Naive thymus-derived CD4-positive, alpha-beta T cell (primary cell): ENCODE data around the gene ANXA2. TPM values are rescaled to one million over a fixed set of nuclear protein-coding genes. Genes with fewer than 3 reads are reported as not detected.

Experiments used
- ATAC-seq: fragments of 150-1000 bp; cut with Tn5 transposase; 2 replicates; pipeline ENCODE4 v1.10.0; 2021; ENCODE audit warnings: mild to moderate bottlenecking, moderate library complexity
- CTCF ChIA-PET: fragments of 350-600 bp; sonication (Branson Sonifier 250); formaldehyde crosslinking; loops from one replicate; lab custom pipeline; 2021; ENCODE audit warnings: antibody characterized with exemption; lab: Charles Lee
- POLR2A ChIA-PET: fragments of 350-600 bp; sonication (Branson Sonifier 250); formaldehyde crosslinking; loops from one replicate; lab custom pipeline; 2021; ENCODE audit warnings: antibody characterized with exemption, inconsistent platforms; lab: Charles Lee
- DNase-seq, 9 donors: peaks; one replicate each; pipeline versions ENCODE4 v3.0.0 to v3.0.0-alpha.2; 2020 to 2022; ENCODE audit warnings: mixed read lengths in 1 of 9
- H3K27ac ChIP-seq: one replicate; pipeline ENCODE4 v1.7.0; 2013; ENCODE audit warnings: mild to moderate bottlenecking, low read depth, low read length, moderate library complexity
- H3K27me3 ChIP-seq, 2 donors: one replicate each; pipeline ENCODE4 v1.7.0; 2013; ENCODE audit warnings: low read length in 2 of 2, mild to moderate bottlenecking in 2 of 2, moderate library complexity in 2 of 2; ENCODE audit not compliant: control insufficient read depth in 2 of 2, insufficient read depth in 2 of 2
- H3K36me3 ChIP-seq, 3 experiments: 1 replicate in 2 of 3; 2 replicates in 1 of 3; pipeline ENCODE4 v1.7.0; 2013; ENCODE audit warnings: low read length in 3 of 3, mild to moderate bottlenecking in 3 of 3, moderate library complexity in 1 of 3; ENCODE audit not compliant: insufficient read depth in 3 of 3, control insufficient read depth in 2 of 3
- H3K4me1 ChIP-seq, 2 donors: one replicate each; pipeline ENCODE4 v1.7.0; 2013; ENCODE audit warnings: low read length in 2 of 2, mild to moderate bottlenecking in 2 of 2, moderate library complexity in 1 of 2; ENCODE audit not compliant: control insufficient read depth in 2 of 2, insufficient read depth in 2 of 2
- H3K4me3 ChIP-seq: 2 replicates; pipeline ENCODE4 v1.7.0; 2013; ENCODE audit warnings: mild to moderate bottlenecking, low read length
- H3K9me3 ChIP-seq, 3 experiments: 1 replicate in 2 of 3; 2 replicates in 1 of 3; pipeline ENCODE4 v1.7.0; 2013; ENCODE audit warnings: low read length in 3 of 3; ENCODE audit not compliant: control insufficient read depth in 2 of 3
- H3K27ac Mint-ChIP-seq, 9 donors: one replicate each; pipeline ENCODE4 v1.8.0; 2020 to 2022; ENCODE audit warnings: mixed read lengths in 9 of 9, mild to moderate bottlenecking in 8 of 9, moderate library complexity in 5 of 9, inconsistent platforms in 2 of 9
- H3K27me3 Mint-ChIP-seq, 5 donors: one replicate each; pipeline ENCODE4 v1.8.0; 2021 to 2022; ENCODE audit warnings: mixed read lengths in 5 of 5, mild to moderate bottlenecking in 1 of 5
- H3K36me3 Mint-ChIP-seq, 5 donors: one replicate each; pipeline ENCODE4 v1.8.0; 2020 to 2022; ENCODE audit warnings: mixed read lengths in 5 of 5, mild to moderate bottlenecking in 3 of 5, inconsistent platforms in 1 of 5
- H3K4me1 Mint-ChIP-seq, 7 donors: one replicate each; pipeline ENCODE4 v1.8.0; 2020 to 2022; ENCODE audit warnings: mixed read lengths in 7 of 7, mild to moderate bottlenecking in 3 of 7, inconsistent platforms in 1 of 7
- H3K4me3 Mint-ChIP-seq, 10 donors: one replicate each; pipeline ENCODE4 v1.8.0; 2020 to 2022; ENCODE audit warnings: mild to moderate bottlenecking in 10 of 10, mixed read lengths in 10 of 10, moderate library complexity in 6 of 10, inconsistent platforms in 2 of 10
- H3K9me3 Mint-ChIP-seq, 11 donors: one replicate each; pipeline ENCODE4 v1.8.0; 2020 to 2022; ENCODE audit warnings: mixed read lengths in 11 of 11, mild to moderate bottlenecking in 4 of 11, inconsistent platforms in 1 of 11, moderate library complexity in 1 of 11
- intact Hi-C, 2 donors: fragments of 100-400 bp; cut with micrococcal nuclease; formaldehyde crosslinking; loops; one replicate each; pipeline ENCODE4 v1.15.1; 2023
- polyA plus RNA-seq, 2 donors: library from polyadenylated mRNA; unstranded; fragments of 300-500 nt; fragmentation: Illumina TruSeq; gene quantifications; one replicate each; pipeline ENCODE4 v1.2.3, GENCODE V29; 2021
- total RNA-seq, 6 experiments: library from RNA in 5 of 6; stranded (reverse) in 5 of 6; gene quantifications; 1 replicate in 5 of 6; 2 replicates in 1 of 6; pipeline ENCODE4 v1.2.3 and lab custom pipeline; 2021 to 2026

The ANXA2 gene
- total and polyA plus RNA-seq, 7 experiments from 2014 or later: 25.5 to 377 (median 36.6) TPM

GRCh38 chr15:60428935-60429334, 31.1 kb upstream of the ANXA2 start:
- no peaks in the 10 kb centered on the region for H3K4me1 ChIP-seq
- H3K27me3 Mint-ChIP-seq: no peaks in the 10 kb centered on the region
- CTCF ChIA-PET: no interaction called here

GRCh38 chr15:60426870-60427508, 29.2 kb upstream of the ANXA2 start:
- ATAC-seq (no peak), DNase-seq (no peak)
- intact Hi-C loops: no loop called here
- Mint-ChIP-seq H3K36me3 (peaks cover 8 to 38% (median 15%) of the 10 kb centered on the region in 5 donors), H3K4me3 (no peak overlapping the region), H3K27me3 (no peaks in the 10 kb centered on the region), H3K9me3 (no peaks in the 10 kb centered on the region), H3K27ac (peak overlapping the region in 1 of 9 donors; percentile 20), H3K4me1 (peaks cover 0 to 18% (median 3%) of the 10 kb centered on the region in 7 donors)
- ChIA-PET POLR2A (no interaction called here), CTCF (no interaction called here)
- Histone ChIP-seq H3K4me1 (no peaks in the 10 kb centered on the region), H3K4me3 (no peak overlapping the region), H3K36me3 (peaks cover 0 to 24% (median 17%) of the 10 kb centered on the region in 3 experiments), H3K27ac (no peak overlapping the region), H3K9me3 (no peaks in the 10 kb centered on the region), H3K27me3 (no peaks in the 10 kb centered on the region)

More at GRCh38 chr15:60428935-60429334, 31.1 kb upstream of the ANXA2 start:
- Histone ChIP-seq H3K9me3 (no peaks in the 10 kb centered on the region), H3K36me3 (peaks cover 0 to 28% (median 17%) of the 10 kb centered on the region in 3 experiments), H3K27ac (no peak overlapping the region), H3K27me3 (no peaks in the 10 kb centered on the region), H3K4me3 (no peak overlapping the region)
- intact Hi-C loops: no loop called here
- Mint-ChIP-seq H3K27ac (no peak overlapping the region), H3K4me1 (peaks cover 0 to 11% (median under 1%) of the 10 kb centered on the region in 7 donors), H3K4me3 (no peak overlapping the region), H3K9me3 (no peaks in the 10 kb centered on the region), H3K36me3 (peaks cover 8 to 32% (median 15%) of the 10 kb centered on the region in 5 donors)
- ATAC-seq: no peak
- POLR2A ChIA-PET: no interaction called here
- no peak for DNase-seq

GRCh38 chr15:60425461-60425860, 27.7 kb upstream of the ANXA2 start:
- Histone ChIP-seq H3K9me3 (no peaks in the 10 kb centered on the region), H3K27me3 (no peaks in the 10 kb centered on the region), H3K4me3 (no peak overlapping the region), H3K4me1 (no peaks in the 10 kb centered on the region), H3K27ac (no peak overlapping the region), H3K36me3 (peaks cover 0 to 14% (median 11%) of the 10 kb centered on the region in 3 experiments)
- ChIA-PET CTCF (interaction anchor here (0.7 kb wide), 1 partner anchor 344 kb away, joined by 3 read pairs; no protein-coding TSS in a partner anchor), POLR2A (no interaction called here)
- H3K4me3 Mint-ChIP-seq: no peak overlapping the region
- peak overlapping the region in 2 of 9 donors; percentile 37 to 48 for H3K27ac Mint-ChIP-seq
- no peaks in the 10 kb centered on the region for H3K27me3 Mint-ChIP-seq
- ATAC-seq (no peak), DNase-seq (no peak)
- H3K4me1 Mint-ChIP-seq: peaks cover 0 to 18% (median 3%) of the 10 kb centered on the region in 7 donors
- no peaks in the 10 kb centered on the region for H3K9me3 Mint-ChIP-seq
- intact Hi-C loops: no loop called here
- peaks cover 4 to 32% (median 13%) of the 10 kb centered on the region in 5 donors for H3K36me3 Mint-ChIP-seq

GRCh38 chr15:60424006-60424405, 26.2 kb upstream of the ANXA2 start:
- Mint-ChIP-seq H3K27me3 (no peaks in the 10 kb centered on the region), H3K4me3 (no peak overlapping the region), H3K27ac (peak overlapping the region in 6 of 9 donors; percentile 15 to 72 (median 31)), H3K9me3 (no peaks in the 10 kb centered on the region), H3K36me3 (peaks cover 0 to 32% (median 14%) of the 10 kb centered on the region in 5 donors), H3K4me1 (peaks cover 0 to 16% (median 3%) of the 10 kb centered on the region in 7 donors)
- ATAC-seq: no peak
- Histone ChIP-seq H3K27ac (no peak overlapping the region), H3K9me3 (no peaks in the 10 kb centered on the region), H3K4me3 (no peak overlapping the region), H3K36me3 (peaks cover 0 to 9% (median 6%) of the 10 kb centered on the region in 3 experiments), H3K27me3 (no peaks in the 10 kb centered on the region), H3K4me1 (no peaks in the 10 kb centered on the region)
- CTCF ChIA-PET: no interaction called here
- intact Hi-C loops: no loop called here
- no peak for DNase-seq
- POLR2A ChIA-PET: no interaction called here

- Mint-ChIP-seq H3K27me3 (no peaks in the 10 kb centered on the region), H3K27ac (peak overlapping the region in 3 of 9 donors; percentile 19 to 42 (median 20)), H3K9me3 (no peaks in the 10 kb centered on the region), H3K36me3 (peaks cover 0 to 32% (median 14%) of the 10 kb centered on the region in 5 donors), H3K4me3 (no peak overlapping the region), H3K4me1 (peaks cover 0 to 16% (median 3%) of the 10 kb centered on the region in 7 donors)
- intact Hi-C loops: no loop called here
- DNase-seq (no peak), ATAC-seq (no peak)
- ChIA-PET CTCF (no interaction called here), POLR2A (interaction anchor here (2.1 kb wide), 1 partner anchor 24 kb away, joined by 5 read pairs; no protein-coding TSS in a partner anchor)
- no peak overlapping the region for H3K27ac ChIP-seq
- no peaks in the 10 kb centered on the region for H3K27me3 ChIP-seq
- H3K9me3 ChIP-seq: no peaks in the 10 kb centered on the region
- peaks cover 0 to 9% (median 3%) of the 10 kb centered on the region in 3 experiments for H3K36me3 ChIP-seq
- no peaks in the 10 kb centered on the region for H3K4me1 ChIP-seq
- no peak overlapping the region for H3K4me3 ChIP-seq
These were observed 25.8 kb upstream of the ANXA2 start for GRCh38 chr15:60423537-60423936.

GRCh38 chr15:60421544-60421943, 23.8 kb upstream of the ANXA2 start:
- H3K27me3 ChIP-seq: no peaks in the 10 kb centered on the region
- POLR2A ChIA-PET: interaction anchor here (2.1 kb wide), 1 partner anchor 22 kb away, joined by 5 read pairs; no protein-coding TSS in a partner anchor
- H3K27ac Mint-ChIP-seq: no peak overlapping the region
- ATAC-seq (no peak), DNase-seq (no peak)
- no peaks in the 10 kb centered on the region for H3K27me3 Mint-ChIP-seq
- H3K4me3 ChIP-seq: no peak overlapping the region
- H3K9me3 ChIP-seq: no peaks in the 10 kb centered on the region
- H3K27ac ChIP-seq: no peak overlapping the region
- H3K4me3 Mint-ChIP-seq: no peak overlapping the region
- H3K9me3 Mint-ChIP-seq: no peaks in the 10 kb centered on the region
- no peaks in the 10 kb centered on the region for H3K4me1 ChIP-seq
- CTCF ChIA-PET: interaction anchor here (0.6 kb wide), 1 partner anchor 81 kb away, joined by 4 read pairs; no protein-coding TSS in a partner anchor
- intact Hi-C loops: no loop called here
- peaks cover 0 to 5% (median 0%) of the 10 kb centered on the region in 3 experiments for H3K36me3 ChIP-seq
- peaks cover 0 to 12% (median 3%) of the 10 kb centered on the region in 7 donors for H3K4me1 Mint-ChIP-seq
- peaks cover 0 to 23% (median 8%) of the 10 kb centered on the region in 5 donors for H3K36me3 Mint-ChIP-seq
